Cardiac fibroblast (primary cell): ENCODE data around the gene PRSS2.

ENCODE experiments used
- DNase-seq, 2 donors: peaks; one replicate each; pipeline versions ENCODE4 v3.0.0 to v3.0.0-alpha.2; 2010; ENCODE audit warnings: low read depth in 2 of 2
- H3K4me3 ChIP-seq, 2 donors: replicated peaks in 1 of 2; 1 replicate in 1 of 2; 2 replicates in 1 of 2; pipeline ENCODE4 v1.5.1; 2011; ENCODE audit warnings: low read depth in 2 of 2, low read length in 2 of 2, mild to moderate bottlenecking in 2 of 2, moderate library complexity in 1 of 2
- CTCF ChIP-seq: IDR thresholded peaks from one replicate; pipeline ENCODE4 v1.5.1; 2011; ENCODE audit warnings: low read depth, mild to moderate bottlenecking, low read length, inconsistent platforms

Gene PRSS2

GRCh38 chr7:142808461-142808801, 37.7 kb downstream of the PRSS2 start:
- DNase-seq: no peak
- H3K4me3 ChIP-seq: no peak overlapping the region
- TF ChIP-seq CTCF: no peak

GRCh38 chr7:142808802-142809583, 38.2 kb downstream of the PRSS2 start:
- TF ChIP-seq CTCF: no peak
- no peak overlapping the region for H3K4me3 ChIP-seq
- DNase-seq: peak in 1 of 2 donors; percentile 33

DNA sequence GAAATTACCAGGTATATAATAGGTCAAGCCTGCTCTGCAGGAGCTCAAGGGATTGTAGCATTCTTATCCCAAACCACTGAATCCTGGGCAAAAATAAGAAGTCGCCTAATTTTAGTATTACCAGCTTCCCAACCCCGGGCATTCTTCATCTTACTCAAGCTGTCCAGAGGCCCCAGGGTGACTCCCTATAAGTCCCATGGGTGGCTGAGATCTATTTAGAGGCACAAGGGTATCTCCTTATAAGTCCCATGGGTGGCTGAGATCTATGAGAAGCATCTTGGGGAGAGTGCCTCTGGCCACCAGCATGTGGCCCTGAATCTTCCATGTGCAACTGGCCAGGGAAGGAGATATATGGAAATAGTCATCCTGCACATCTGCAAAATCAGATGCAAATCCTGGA, 38.9 kb downstream of the PRSS2 start:
- DNase-seq: no peak
- no peak for TF ChIP-seq CTCF
- no peak overlapping the region for H3K4me3 ChIP-seq

- TF ChIP-seq CTCF: peak; percentile 66
- peak; percentile 66 to 72 for DNase-seq
- H3K4me3 ChIP-seq: no peak overlapping the region
These were observed 40.5 kb downstream of the PRSS2 start for GRCh38 chr7:142811154-142811737.

- no peak overlapping the region for H3K4me3 ChIP-seq
- TF ChIP-seq CTCF: no peak
- peak in 1 of 2 donors; percentile 41 for DNase-seq
These were observed 41.9 kb downstream of the PRSS2 start for GRCh38 chr7:142812437-142813215.

GRCh38 chr7:142813226-142813625, 42.5 kb downstream of the PRSS2 start:
- DNase-seq: peak; percentile 53 to 88
- TF ChIP-seq CTCF: no peak
- H3K4me3 ChIP-seq: no peak overlapping the region
